Adipocyte (in vitro differentiated cells): ENCODE measurements around the gene NELFCD.
"Not testable (repeated sequence)": the region's sequence is repeated elsewhere in the genome, so short reads cannot be mapped to it uniquely, and the experiment has no call there.

ENCODE experiments used
- DNase-seq: peaks from one replicate; pipeline ENCODE4 v3.0.0-alpha.2; 2015; ENCODE audit warnings: low read depth
- H3K27me3 ChIP-seq: replicated peaks from 2 replicates; pipeline ENCODE4 v1.7.0; 2013; ENCODE audit warnings: mild to moderate bottlenecking, low read length, moderate library complexity; ENCODE audit not compliant: control insufficient read depth, insufficient read depth
- H3K36me3 ChIP-seq: 2 replicates; pipeline ENCODE4 v1.7.0; 2013; ENCODE audit warnings: low read length, mild to moderate bottlenecking, moderate library complexity; ENCODE audit not compliant: control insufficient read depth, insufficient read depth, severe bottlenecking
- H3K4me1 ChIP-seq: 2 replicates; pipeline ENCODE4 v1.7.0; 2013; ENCODE audit warnings: mild to moderate bottlenecking, low read length, moderate library complexity; ENCODE audit not compliant: control insufficient read depth, insufficient read depth
- H3K4me3 ChIP-seq: 2 replicates; pipeline ENCODE4 v1.7.0; 2013; ENCODE audit warnings: mild to moderate bottlenecking, low read length, moderate library complexity
- H3K9ac ChIP-seq: 2 replicates; pipeline ENCODE4 v1.7.0; 2013; ENCODE audit warnings: mild to moderate bottlenecking, low read length, moderate library complexity
- H3K9me3 ChIP-seq: 2 replicates; pipeline ENCODE4 v1.7.0; 2013; ENCODE audit warnings: mild to moderate bottlenecking, low read length, moderate library complexity; ENCODE audit not compliant: control insufficient read depth

The NELFCD gene

GRCh38 chr20:58980711-58981627, at the start of gene NELFCD:
NELFCD (plus strand) TSS chr20:58981256; CDS start chr20:58981310, 54 bp downstream.
- H3K27me3 ChIP-seq = no peaks in the 10 kb centered on the region
- DNase-seq = peak; percentile 96
- H3K9ac ChIP-seq = peak within 1 kb of the TSS; percentile 90
- H3K9me3 ChIP-seq = peaks cover 7% of the 10 kb centered on the region
- peak within 1 kb of the TSS; percentile 94 for H3K4me3 ChIP-seq
- H3K36me3 ChIP-seq = no peaks in the 10 kb centered on the region
- H3K4me1 ChIP-seq = peaks cover 33% of the 10 kb centered on the region

DNA sequence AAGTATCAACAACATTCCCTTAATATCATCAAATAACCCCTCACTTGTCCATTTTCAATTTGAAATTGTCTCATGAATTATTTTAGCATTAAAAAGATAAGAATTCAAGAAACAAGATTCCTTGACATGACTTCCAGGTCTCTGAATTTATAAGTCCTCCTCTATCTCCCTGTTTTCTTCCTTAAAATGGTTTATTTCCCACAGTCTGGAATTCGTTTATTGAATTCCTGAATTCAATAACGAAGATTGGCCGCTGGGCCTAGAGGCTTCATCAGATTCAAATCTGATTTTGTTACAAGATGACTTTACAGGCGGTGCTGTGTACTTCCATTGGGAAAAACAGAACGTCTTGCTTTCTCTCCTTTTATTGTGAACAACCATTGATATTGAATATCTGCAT, 48.9 kb upstream of the NELFCD start:
- no peak for DNase-seq
- Histone ChIP-seq H3K27me3 (no peaks in the 10 kb centered on the region), H3K9me3 (peaks cover 7% of the 10 kb centered on the region), H3K36me3 (no peaks in the 10 kb centered on the region), H3K9ac (no peak overlapping the region), H3K4me3 (no peak overlapping the region), H3K4me1 (peaks cover 4% of the 10 kb centered on the region)

GRCh38 chr20:58938078-58938477, 43.0 kb upstream of the NELFCD start:
- H3K4me3 ChIP-seq = no peak overlapping the region
- H3K36me3 ChIP-seq = no peaks in the 10 kb centered on the region
- DNase-seq = no peak
- H3K9me3 ChIP-seq = peaks cover 7% of the 10 kb centered on the region
- no peak overlapping the region for H3K9ac ChIP-seq
- H3K27me3 ChIP-seq = peaks cover 5% of the 10 kb centered on the region
- no peaks in the 10 kb centered on the region for H3K4me1 ChIP-seq

DNA sequence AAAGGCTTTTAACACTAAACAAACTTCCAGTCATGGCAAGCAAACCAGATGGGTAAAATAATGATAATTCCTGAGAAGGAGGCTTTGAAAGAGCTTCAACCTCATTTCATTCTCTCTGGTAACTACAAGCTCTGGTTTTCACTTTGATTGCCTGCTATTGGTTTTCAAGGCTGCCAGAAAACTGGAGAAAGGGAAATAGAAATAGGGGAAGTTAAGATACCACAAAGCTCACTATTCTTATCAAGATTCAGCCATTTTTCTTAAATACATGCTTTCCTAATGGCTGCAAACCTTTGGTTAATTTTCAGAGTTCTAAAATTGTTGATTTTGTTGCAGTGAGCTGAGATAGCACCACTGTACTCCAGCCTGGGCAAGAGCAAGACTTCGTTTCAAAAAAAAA, 42.5 kb upstream of the NELFCD start:
- no peak for DNase-seq
- peaks cover 7% of the 10 kb centered on the region for H3K9me3 ChIP-seq

GRCh38 chr20:58941471-58941870, 39.6 kb upstream of the NELFCD start:
- no peak overlapping the region for H3K9ac ChIP-seq
- no peaks in the 10 kb centered on the region for H3K4me1 ChIP-seq
- H3K9me3 ChIP-seq = peaks cover under 1% of the 10 kb centered on the region

More for the DNA sequence above, 42.5 kb upstream of the NELFCD start:
- no peak overlapping the region for H3K4me3 ChIP-seq
- no peak overlapping the region for H3K9ac ChIP-seq
- no peaks in the 10 kb centered on the region for H3K36me3 ChIP-seq
- no peaks in the 10 kb centered on the region for H3K4me1 ChIP-seq
- H3K27me3 ChIP-seq = peaks cover 5% of the 10 kb centered on the region

GRCh38 chr20:58942549-58942948, 38.5 kb upstream of the NELFCD start:
- Histone ChIP-seq H3K36me3 (no peaks in the 10 kb centered on the region), H3K9me3 (no peaks in the 10 kb centered on the region), H3K9ac (no peak overlapping the region), H3K4me3 (no peak overlapping the region), H3K4me1 (no peaks in the 10 kb centered on the region), H3K27me3 (peaks cover 5% of the 10 kb centered on the region)
- DNase-seq = peak; percentile 17

More at GRCh38 chr20:58941471-58941870, 39.6 kb upstream of the NELFCD start:
- no peak overlapping the region for H3K4me3 ChIP-seq
- no peaks in the 10 kb centered on the region for H3K36me3 ChIP-seq
- no peak for DNase-seq
- H3K27me3 ChIP-seq = peaks cover 5% of the 10 kb centered on the region

- no peak overlapping the region for H3K4me3 ChIP-seq
- no peak overlapping the region for H3K9ac ChIP-seq
- H3K4me1 ChIP-seq = no peaks in the 10 kb centered on the region
- H3K36me3 ChIP-seq = no peaks in the 10 kb centered on the region
- H3K9me3 ChIP-seq = no peaks in the 10 kb centered on the region
- DNase-seq = no peak
- H3K27me3 ChIP-seq = peaks cover 7% of the 10 kb centered on the region
These were observed 36.4 kb upstream of the NELFCD start for GRCh38 chr20:58944610-58945009.

DNA sequence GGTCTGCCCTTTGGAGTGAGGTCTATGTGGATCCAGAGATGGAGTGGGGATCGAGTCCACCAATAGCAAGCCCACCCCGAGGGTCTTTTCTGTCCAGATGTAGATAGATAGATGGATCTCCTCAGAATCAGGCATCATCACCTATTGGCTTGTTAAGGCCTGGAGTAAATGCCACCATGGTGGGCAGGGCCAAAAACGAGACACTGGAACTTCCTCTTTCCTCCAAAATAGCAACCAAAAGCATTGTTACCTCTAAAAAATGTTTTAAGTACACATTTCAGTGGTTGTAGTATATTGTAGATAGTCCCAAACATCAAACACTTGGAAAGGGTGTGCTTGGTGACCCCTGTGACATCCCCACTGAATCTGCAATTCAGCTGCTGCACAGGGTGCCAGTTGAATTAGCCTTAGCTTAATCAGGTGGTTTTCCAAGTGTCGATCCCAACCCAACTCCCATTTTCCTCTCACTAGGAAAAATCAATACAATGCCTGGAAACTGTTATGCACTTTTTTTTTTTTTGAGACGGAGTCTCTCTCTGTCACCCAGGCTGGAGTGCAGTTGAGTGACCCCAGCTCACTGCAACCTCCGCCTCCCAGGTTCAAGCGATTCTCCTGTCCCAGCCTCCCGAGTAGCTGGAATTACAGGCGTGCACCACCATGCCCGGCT, 35.0 kb upstream of the NELFCD start:
- H3K9me3 ChIP-seq = no peaks in the 10 kb centered on the region
- H3K4me1 ChIP-seq = no peaks in the 10 kb centered on the region
- H3K36me3 ChIP-seq = no peaks in the 10 kb centered on the region
- no peak overlapping the region for H3K4me3 ChIP-seq
- DNase-seq = no peak
- H3K27me3 ChIP-seq = peaks cover 3% of the 10 kb centered on the region
- H3K9ac ChIP-seq = no peak overlapping the region

GRCh38 chr20:58947797-58948388, 33.2 kb upstream of the NELFCD start:
- not testable (repeated sequence) for H3K4me1 ChIP-seq, H3K9me3 ChIP-seq, H3K9ac ChIP-seq, H3K27me3 ChIP-seq, DNase-seq, H3K4me3 ChIP-seq, H3K36me3 ChIP-seq

DNA sequence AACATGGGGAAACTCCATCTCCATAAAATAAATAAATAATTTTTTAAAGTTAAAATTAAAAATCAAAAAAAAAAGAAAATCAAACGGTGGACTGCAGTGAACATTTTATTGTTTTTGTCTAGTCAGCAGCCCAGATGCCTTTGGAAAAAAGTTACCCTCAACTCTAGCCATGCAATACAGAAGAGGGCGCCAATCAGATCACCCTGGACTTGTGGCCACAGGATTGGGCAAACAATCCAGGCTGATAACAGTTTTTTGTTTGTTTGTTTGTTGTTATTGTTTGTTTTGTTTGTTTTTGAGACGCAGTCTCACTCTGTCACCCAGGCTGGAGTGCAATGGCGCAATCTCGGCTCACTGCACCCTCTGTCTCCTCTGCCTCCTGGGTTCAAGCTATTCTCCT, 30.5 kb upstream of the NELFCD start:
- no peak overlapping the region for H3K4me3 ChIP-seq
- H3K36me3 ChIP-seq = no peaks in the 10 kb centered on the region
- H3K27me3 ChIP-seq = peaks cover 3% of the 10 kb centered on the region
- no peaks in the 10 kb centered on the region for H3K4me1 ChIP-seq
- no peak for DNase-seq
- H3K9ac ChIP-seq = no peak overlapping the region
- H3K9me3 ChIP-seq = no peaks in the 10 kb centered on the region

DNA sequence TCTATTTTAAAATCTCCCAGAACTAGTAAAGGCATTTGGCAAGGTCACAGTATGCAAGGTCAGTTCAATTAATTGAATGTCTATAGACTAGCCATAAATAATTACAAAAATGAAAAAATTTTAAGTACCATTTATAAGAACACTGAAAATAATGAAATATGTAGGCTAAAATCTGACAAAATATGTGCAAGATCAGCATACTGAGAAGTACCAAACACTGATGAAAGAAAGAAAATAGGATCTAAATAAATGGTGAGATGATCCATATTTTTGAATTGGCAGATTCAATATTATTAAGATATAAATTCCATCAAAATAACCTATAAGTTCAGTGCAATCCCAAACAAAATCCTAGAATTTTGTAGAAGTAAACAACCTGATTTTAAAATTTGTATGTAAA, 28.0 kb upstream of the NELFCD start:
- Histone ChIP-seq H3K9me3 (no peaks in the 10 kb centered on the region), H3K4me1 (no peaks in the 10 kb centered on the region), H3K4me3 (no peak overlapping the region), H3K27me3 (no peaks in the 10 kb centered on the region), H3K9ac (no peak overlapping the region), H3K36me3 (no peaks in the 10 kb centered on the region)
- DNase-seq = no peak
